ENCODE measurements around the gene PAX4.

DNA sequence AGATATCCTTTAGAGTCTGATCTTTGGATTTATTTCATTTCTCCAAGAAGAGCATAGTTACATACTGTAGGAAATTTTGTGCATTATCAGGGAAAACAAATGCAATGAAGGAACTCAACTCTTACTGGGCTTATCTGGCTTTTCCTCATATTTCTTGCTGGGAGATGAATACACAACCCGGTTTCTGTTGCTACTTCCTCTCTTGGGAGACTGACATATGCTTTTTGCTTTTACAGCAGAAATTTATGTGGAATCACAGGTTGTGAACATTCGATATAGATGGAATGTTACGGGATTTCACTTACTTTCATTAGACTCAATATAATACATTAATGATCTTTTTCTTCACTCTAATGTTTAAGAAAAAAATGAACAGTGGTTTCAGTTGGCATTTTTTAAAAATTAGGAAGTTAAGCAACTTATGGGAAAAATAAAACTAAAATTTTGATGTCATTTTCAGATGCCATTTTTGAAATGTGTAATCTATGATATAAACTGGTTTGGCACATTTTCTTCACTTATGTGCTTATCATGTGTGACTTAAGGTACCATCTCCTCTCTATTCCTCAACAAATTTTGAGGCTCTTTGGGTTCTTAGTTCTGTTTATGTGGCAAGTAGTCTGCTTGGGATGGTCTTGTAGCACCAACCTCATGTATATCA lies 41.2 kb upstream of the PAX4 start:
- TF ChIP-seq, protein P1, sequence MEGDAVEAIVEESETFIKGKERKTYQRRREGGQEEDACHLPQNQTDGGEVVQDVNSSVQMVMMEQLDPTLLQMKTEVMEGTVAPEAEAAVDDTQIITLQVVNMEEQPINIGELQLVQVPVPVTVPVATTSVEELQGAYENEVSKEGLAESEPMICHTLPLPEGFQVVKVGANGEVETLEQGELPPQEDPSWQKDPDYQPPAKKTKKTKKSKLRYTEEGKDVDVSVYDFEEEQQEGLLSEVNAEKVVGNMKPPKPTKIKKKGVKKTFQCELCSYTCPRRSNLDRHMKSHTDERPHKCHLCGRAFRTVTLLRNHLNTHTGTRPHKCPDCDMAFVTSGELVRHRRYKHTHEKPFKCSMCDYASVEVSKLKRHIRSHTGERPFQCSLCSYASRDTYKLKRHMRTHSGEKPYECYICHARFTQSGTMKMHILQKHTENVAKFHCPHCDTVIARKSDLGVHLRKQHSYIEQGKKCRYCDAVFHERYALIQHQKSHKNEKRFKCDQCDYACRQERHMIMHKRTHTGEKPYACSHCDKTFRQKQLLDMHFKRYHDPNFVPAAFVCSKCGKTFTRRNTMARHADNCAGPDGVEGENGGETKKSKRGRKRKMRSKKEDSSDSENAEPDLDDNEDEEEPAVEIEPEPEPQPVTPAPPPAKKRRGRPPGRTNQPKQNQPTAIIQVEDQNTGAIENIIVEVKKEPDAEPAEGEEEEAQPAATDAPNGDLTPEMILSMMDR (IDR thresholded peaks at IDR 0.05) = no peak
- no peak for TF ChIP-seq EZH2 (IDR thresholded peaks at IDR 0.05)

All from neural progenitor cell (in vitro differentiated cells).